Measurements from ENCODE around the gene DNAJC5G.

DNAJC5G gene

GRCh38 chr2:27284996-27285395 is 9.8 kb downstream of the DNAJC5G start:
- no peak overlapping the region for H3K27ac ChIP-seq
- no peak for TF ChIP-seq CTCF (conservative IDR thresholded peaks at IDR 0.05)

GRCh38 chr2:27285481-27285880 is 10.2 kb downstream of the DNAJC5G start:
- TF ChIP-seq CTCF (conservative IDR thresholded peaks at IDR 0.05): no peak
- H3K27ac ChIP-seq: no peak overlapping the region

GRCh38 chr2:27288610-27289009 is 13.4 kb downstream of the DNAJC5G start:
- no peak for TF ChIP-seq CTCF (conservative IDR thresholded peaks at IDR 0.05)
- peak overlapping the region; percentile 99 for H3K27ac ChIP-seq

- H3K27ac ChIP-seq: peak overlapping the region; percentile 99; the same call in 1 of the 2 replicates
- TF ChIP-seq CTCF (conservative IDR thresholded peaks at IDR 0.05): no peak
These were observed 15.3 kb downstream of the DNAJC5G start for GRCh38 chr2:27290549-27290948.

GRCh38 chr2:27291865-27292264 is 16.6 kb downstream of the DNAJC5G start:
- no peak for TF ChIP-seq CTCF (conservative IDR thresholded peaks at IDR 0.05)
- peak overlapping the region; percentile 99 for H3K27ac ChIP-seq

GRCh38 chr2:27294928-27295327 is 19.7 kb downstream of the DNAJC5G start:
- TF ChIP-seq CTCF (conservative IDR thresholded peaks at IDR 0.05): no peak
- peak overlapping the region; percentile 99 for H3K27ac ChIP-seq

- no peak for TF ChIP-seq CTCF (conservative IDR thresholded peaks at IDR 0.05)
These were observed 21.2 kb downstream of the DNAJC5G start for GRCh38 chr2:27296481-27296880.

GRCh38 chr2:27297195-27297594 is 22.0 kb downstream of the DNAJC5G start:
- no peak for TF ChIP-seq CTCF (conservative IDR thresholded peaks at IDR 0.05)
- H3K27ac ChIP-seq: no peak overlapping the region

More at GRCh38 chr2:27296481-27296880, 21.2 kb downstream of the DNAJC5G start:
- H3K27ac ChIP-seq: no peak overlapping the region
